ENCODE measurements around the gene HGFAC. TPM values are rescaled to one million over a fixed set of nuclear protein-coding genes. Genes with fewer than 3 reads are reported as not detected.
A peak's percentile ranks its signal among the peaks of the same experiment; 100 is the strongest.

HGFAC gene
- total and polyA plus RNA-seq, 2 of the 13 experiments (the other 11 are each of a cell fraction or from before 2014, with no cell fraction given) = 8.5 to 63.6 TPM

GRCh38 chr4:3480528-3481112 is 38.9 kb downstream of the HGFAC start:
- no peak overlapping the region for H3K27ac ChIP-seq (ENCODE audit: extremely low read length, insufficient read depth, low read length)
- peak; percentile 67 for FAIRE-seq
- WGBS (ENCODE audit: low lambda C conversion rate) = 3% methylated on average over 12 of the region's 17 CpGs
- TF ChIP-seq ZNF292 (CRISPR knock-in tag; IDR thresholded peaks at IDR 0.05; ENCODE audit: borderline replicate concordance, low read depth) (no peak), ZNF687 (CRISPR knock-in tag; IDR thresholded peaks at IDR 0.05) (peak; percentile 57), ZNF556 (CRISPR knock-in tag; IDR thresholded peaks at IDR 0.05; ENCODE audit: borderline replicate concordance) (0 out of 2 replicates have a peak, but pooled peaks have one; percentile 20), RARA (CRISPR knock-in tag; IDR thresholded peaks at IDR 0.05) (no peak), DPF2 (CRISPR knock-in tag; IDR thresholded peaks at IDR 0.05; ENCODE audit: borderline replicate concordance, low read depth) (no peak), LBX2 (CRISPR knock-in tag; IDR thresholded peaks at IDR 0.05; ENCODE audit: borderline replicate concordance) (no peak), ZNF792 (CRISPR knock-in tag; IDR thresholded peaks at IDR 0.05) (no peak), HMG20A (CRISPR knock-in tag; IDR thresholded peaks at IDR 0.05; ENCODE audit: borderline replicate concordance) (no peak), ZNF788 (CRISPR knock-in tag; IDR thresholded peaks at IDR 0.05; ENCODE audit: borderline replicate concordance) (peak; percentile 38; the same call in 1 of the 2 replicates)
- TF ChIP-seq, protein P1, sequence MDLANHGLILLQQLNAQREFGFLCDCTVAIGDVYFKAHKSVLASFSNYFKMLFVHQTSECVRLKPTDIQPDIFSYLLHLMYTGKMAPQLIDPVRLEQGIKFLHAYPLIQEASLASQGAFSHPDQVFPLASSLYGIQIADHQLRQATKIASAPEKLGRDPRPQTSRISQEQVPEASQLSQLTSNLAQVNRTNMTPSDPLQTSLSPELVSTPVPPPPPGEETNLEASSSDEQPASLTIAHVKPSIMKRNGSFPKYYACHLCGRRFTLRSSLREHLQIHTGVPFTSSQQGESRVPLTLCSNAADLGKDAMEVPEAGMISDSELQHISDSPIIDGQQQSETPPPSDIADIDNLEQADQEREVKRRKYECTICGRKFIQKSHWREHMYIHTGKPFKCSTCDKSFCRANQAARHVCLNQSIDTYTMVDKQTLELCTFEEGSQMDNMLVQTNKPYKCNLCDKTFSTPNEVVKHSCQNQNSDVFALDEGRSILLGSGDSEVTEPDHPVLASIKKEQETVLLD (CRISPR knock-in tag; IDR thresholded peaks at IDR 0.05; ENCODE audit: low read depth) = no peak
- TF ChIP-seq, protein P2, sequence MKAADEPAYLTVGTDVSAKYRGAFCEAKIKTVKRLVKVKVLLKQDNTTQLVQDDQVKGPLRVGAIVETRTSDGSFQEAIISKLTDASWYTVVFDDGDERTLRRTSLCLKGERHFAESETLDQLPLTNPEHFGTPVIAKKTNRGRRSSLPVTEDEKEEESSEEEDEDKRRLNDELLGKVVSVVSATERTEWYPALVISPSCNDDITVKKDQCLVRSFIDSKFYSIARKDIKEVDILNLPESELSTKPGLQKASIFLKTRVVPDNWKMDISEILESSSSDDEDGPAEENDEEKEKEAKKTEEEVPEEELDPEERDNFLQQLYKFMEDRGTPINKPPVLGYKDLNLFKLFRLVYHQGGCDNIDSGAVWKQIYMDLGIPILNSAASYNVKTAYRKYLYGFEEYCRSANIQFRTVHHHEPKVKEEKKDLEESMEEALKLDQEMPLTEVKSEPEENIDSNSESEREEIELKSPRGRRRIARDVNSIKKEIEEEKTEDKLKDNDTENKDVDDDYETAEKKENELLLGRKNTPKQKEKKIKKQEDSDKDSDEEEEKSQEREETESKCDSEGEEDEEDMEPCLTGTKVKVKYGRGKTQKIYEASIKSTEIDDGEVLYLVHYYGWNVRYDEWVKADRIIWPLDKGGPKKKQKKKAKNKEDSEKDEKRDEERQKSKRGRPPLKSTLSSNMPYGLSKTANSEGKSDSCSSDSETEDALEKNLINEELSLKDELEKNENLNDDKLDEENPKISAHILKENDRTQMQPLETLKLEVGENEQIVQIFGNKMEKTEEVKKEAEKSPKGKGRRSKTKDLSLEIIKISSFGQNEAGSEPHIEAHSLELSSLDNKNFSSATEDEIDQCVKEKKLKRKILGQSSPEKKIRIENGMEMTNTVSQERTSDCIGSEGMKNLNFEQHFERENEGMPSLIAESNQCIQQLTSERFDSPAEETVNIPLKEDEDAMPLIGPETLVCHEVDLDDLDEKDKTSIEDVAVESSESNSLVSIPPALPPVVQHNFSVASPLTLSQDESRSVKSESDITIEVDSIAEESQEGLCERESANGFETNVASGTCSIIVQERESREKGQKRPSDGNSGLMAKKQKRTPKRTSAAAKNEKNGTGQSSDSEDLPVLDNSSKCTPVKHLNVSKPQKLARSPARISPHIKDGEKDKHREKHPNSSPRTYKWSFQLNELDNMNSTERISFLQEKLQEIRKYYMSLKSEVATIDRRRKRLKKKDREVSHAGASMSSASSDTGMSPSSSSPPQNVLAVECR (CRISPR knock-in tag; IDR thresholded peaks at IDR 0.05; ENCODE audit: borderline replicate concordance) = no peak

More at GRCh38 chr4:3480528-3481112, 38.9 kb downstream of the HGFAC start:
- Histone ChIP-seq H3K4me1 (ENCODE audit: insufficient read depth, low read length) (peaks cover 28% of the 10 kb centered on the region), H3K9ac (ENCODE audit: insufficient read depth, low read depth, low read length) (no peak overlapping the region), H3K27me3 (ENCODE audit: control insufficient read depth in 1 of 2, insufficient read depth in 2 of 2, low read length in 2 of 2) (peaks cover 26 to 85% of the 10 kb centered on the region in 2 experiments), H3K4me2 (ENCODE audit: low read depth, low read length) (peak overlapping the region; percentile 23; the same call in 1 of the 2 replicates), H3K4me3 (replicated peaks in 1 of 3; ENCODE audit: insufficient read depth in 1 of 3, low read depth in 2 of 3, low read length in 3 of 3) (no peak overlapping the region), H3K79me2 (ENCODE audit: insufficient read depth, low read length) (no peaks in the 10 kb centered on the region), H3K36me3 (replicated peaks in 1 of 2; ENCODE audit: control insufficient read depth in 1 of 2, insufficient read depth in 2 of 2, low read length in 2 of 2) (no peaks in the 10 kb centered on the region), H4K20me1 (ENCODE audit: insufficient read depth, low read length) (no peaks in the 10 kb centered on the region), H2AFZ (ENCODE audit: low read length) (no peak overlapping the region), H3K9me3 (ENCODE audit: low read length) (no peaks in the 10 kb centered on the region)
- in situ Hi-C loops (cut with HindIII; ENCODE audit: extremely low pct_ligation_motif_present, low pct_unique_long_range_greater_than_20kb) = no loop called here
- no TSS peak for BruUV-seq (replicated peaks)
- ChIA-PET CTCF (ENCODE audit: low intra/inter-chr PET ratio, low total read pairs) (interaction anchor here (1.0 to 1.3 kb wide), 3 partner anchors 28 to 287 kb away, joined by 3 read pairs; no protein-coding TSS in a partner anchor), POLR2A (interaction anchor here (0.7 to 1.5 kb wide), 2 partner anchors 18 to 28 kb away, joined by 3 to 4 read pairs; no protein-coding TSS in a partner anchor)
- intact Hi-C loops (cut with micrococcal nuclease; ENCODE audit: unreplicated experiment) = no loop called here
- DNase-seq (ENCODE audit: low spot score) = peak; percentile 66
- ATAC-seq = peak; percentile 83

Measured in HepG2 (cell line).